ENCODE results near the gene TTC7B.

The TTC7B gene

GRCh38 chr14:90773705-90774104 is 42.5 kb downstream of the TTC7B start:
- no peak for DNase-seq

DNA sequence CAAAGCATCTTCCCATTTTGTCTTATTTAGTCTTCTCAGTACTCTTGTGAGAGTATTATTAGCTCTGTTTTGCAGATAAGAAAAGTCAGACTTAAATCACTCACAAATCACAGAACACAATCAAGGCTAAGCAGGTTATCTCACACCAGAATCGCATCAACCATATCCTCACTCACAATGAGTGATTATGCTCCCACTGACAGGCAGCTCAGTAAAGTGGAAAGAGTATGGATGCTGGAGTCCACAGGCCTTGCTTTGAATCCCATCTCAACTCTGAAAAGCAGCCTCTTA is 43.1 kb downstream of the TTC7B start:
- DNase-seq = no peak

- DNase-seq = no peak
Measured at GRCh38 chr14:90767899-90768298, 48.3 kb downstream of the TTC7B start.

GRCh38 chr14:90760591-90761316 is 55.5 kb downstream of the TTC7B start:
- DNase-seq = no peak

DNA sequence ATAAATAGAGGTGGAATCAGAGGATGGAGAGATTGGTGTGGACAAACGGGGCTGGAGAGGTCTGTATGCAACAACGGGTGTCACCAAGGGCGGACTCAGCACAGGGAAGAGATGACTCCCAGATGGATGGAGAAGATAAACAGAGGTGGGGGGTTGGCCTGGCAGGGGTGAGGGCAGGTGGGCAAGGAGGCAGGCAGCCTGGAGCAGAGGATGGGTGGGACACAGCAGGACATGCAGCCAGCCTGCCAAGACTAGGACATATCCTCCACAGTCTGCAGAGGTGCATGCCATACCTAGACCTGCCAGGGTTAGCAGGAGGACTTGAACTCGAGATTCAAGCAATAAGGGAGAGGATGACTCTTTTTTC is 56.2 kb downstream of the TTC7B start:
- DNase-seq = no peak

DNA sequence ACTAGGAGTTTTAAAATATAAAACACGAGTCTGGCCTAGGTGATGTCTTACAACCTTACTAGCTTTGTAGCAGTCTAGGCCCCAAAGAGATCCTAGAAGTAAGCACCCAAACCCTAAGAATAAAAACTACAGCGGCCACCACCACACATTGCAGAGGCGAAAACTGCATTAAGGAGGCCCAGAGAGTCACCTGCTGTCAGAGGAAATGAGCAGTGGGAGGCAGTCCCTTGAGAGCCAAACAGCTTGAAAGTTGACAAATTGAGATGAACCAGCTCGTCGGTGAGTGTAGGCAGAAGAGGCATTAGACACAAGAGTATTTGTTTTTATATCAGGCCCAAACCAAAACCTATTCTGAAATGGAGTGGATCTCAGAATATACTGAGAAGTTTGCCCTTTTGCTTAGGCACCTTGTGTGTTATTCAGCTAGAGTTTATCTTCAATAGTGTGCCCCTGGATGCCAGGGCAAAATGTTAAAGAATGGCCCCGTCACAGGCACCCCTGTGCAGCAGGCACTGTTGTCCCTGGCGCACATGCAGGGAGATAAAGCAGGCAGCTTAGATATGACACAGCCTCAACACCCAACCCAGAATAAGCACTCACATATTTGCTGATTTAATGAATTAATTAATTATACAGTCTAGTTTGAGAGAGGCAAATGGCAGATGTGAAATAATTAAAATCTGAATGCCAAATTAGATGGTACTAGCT is 56.7 kb downstream of the TTC7B start:
- no peak for DNase-seq

DNA sequence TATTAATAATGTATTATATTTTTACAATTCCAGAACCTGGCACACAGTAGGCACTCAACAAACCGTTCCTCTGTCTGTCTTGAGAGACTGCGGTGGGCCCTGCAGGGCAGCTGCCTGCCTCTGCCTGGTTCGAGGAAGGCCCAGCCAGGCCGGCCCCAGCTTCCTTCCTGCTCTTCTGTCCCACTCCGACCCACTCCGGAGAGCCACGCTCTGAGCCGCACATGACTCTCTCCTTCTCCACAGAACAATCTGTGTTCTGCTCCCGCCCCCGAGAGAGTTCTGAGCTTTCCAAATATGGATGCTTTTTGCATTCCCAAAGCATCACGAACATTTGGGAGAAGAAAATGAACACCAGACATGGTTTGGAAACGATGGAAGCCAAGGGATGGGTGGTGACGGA is 57.3 kb downstream of the TTC7B start:
- DNase-seq = no peak

DNA sequence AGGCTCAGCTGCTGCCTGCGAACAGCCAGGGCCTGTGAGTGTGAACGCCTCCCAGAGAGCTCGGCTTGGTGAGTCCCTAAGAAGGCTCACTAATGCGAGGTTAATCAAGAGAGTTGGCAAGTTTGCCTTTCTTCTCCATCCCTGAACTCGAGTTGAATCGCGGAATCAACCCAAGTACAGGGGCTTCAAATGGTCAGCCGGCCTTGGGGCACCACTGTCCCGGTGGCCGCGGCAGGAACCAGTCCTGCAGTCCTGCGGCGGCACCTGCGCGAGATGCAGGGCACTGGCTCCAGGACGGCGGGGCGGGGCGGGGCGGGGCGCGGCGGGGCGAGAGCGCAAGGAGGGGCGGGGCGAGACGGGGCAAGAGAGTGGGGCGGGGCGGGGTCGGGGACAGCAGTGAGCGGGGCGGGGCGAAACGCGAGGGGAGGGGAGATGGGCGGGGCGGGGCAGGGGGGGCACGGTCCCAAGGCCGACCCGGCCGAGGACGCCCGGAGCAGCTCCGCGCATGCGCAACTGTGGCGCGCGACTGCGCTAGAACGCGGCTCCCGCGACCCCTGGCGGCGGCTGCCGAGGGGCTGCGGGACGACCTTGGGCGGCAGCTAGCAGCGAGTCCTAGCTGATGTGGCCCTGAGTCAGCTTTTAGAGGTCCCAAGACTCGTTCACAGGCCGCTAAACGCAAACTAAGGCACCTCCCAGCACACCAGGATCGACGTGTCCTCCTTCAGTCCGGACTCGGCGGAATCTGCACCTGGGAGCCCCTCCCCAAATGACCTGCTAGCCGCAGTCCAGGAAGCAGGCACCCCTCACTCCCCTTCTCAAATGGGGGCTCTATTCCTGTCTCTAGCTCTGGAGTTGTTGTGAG is 58.0 kb downstream of the TTC7B start:
- peak; percentile 92 for DNase-seq

- DNase-seq = no peak
Measured at GRCh38 chr14:90757452-90757851, 58.8 kb downstream of the TTC7B start.

DNA sequence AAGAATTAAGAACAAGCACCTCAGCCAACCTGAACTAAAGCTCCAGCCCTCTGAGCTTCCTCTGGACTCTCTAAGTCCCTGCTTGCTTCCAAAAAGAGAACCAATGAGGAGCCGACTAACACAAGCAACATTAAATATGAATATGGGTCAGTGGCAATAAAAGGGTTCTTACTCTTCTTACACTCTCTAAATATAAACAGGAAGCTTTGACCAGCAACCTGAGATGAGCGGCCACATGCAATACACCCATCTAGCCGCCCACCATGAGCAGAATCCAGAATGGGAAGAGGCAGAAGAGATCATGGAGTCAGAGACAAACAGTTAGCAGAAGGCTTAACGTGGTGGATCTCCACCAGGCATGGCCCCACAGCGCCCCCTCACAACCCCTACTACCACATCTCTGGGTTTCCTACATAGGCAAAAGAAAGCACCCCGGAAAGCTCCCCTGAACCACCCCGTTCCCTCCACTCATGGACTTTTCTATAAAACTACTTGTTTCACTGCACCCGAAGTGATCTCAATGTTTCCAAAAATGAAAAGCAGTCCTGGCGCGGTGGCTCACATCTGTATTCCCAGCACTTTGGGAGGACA is 59.4 kb downstream of the TTC7B start:
- no peak for DNase-seq

GRCh38 chr14:90755661-90756304 is 60.4 kb downstream of the TTC7B start:
- no peak for DNase-seq

DNA sequence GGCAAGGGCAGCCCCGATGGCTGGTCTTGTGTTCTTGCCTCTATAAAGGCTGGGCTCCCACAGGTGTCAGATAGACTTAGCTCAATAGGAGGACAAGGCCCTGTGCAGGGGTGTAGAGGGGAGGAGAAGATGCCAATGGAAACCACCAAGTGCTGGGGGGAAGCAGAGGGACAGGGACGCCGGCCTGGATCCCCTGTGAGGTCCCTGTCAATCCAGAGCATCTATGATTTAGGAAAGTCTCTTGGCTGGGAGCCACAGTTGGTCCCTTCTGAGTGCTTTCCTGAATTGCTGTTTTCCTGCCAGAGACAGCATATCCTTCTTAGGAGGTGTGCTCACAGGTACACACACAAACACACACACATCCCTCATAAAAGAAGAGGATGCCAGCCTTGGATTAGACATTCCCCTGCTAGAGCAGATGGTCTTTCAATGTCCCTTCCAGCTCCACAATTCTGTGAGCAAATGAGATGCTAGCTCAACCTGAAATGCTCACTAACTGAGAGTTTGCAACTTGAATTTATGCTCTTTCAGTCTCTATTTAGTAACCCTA is 62.7 kb downstream of the TTC7B start:
- DNase-seq = no peak

DNA sequence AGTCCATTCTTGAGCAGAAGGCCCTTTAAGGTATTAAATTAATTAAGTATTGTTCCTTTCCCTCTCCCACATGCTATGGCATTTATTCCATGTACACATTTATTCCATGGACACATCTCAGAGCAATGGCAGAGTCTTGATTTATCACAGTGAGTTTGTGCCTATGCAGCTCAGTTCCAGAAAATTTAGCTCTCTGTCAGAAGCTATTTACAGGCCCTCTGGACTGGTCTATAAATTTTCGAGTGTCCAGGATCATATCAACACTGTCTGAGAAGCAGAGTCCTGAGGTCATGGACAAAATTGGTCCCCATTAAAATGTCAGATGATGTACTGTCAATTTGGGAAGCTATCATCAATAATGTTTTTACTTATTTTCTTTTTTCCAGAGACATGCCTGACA is 65.5 kb downstream of the TTC7B start:
- DNase-seq = no peak

GRCh38 chr14:90750191-90750590 is 66.0 kb downstream of the TTC7B start:
- DNase-seq = no peak

DNA sequence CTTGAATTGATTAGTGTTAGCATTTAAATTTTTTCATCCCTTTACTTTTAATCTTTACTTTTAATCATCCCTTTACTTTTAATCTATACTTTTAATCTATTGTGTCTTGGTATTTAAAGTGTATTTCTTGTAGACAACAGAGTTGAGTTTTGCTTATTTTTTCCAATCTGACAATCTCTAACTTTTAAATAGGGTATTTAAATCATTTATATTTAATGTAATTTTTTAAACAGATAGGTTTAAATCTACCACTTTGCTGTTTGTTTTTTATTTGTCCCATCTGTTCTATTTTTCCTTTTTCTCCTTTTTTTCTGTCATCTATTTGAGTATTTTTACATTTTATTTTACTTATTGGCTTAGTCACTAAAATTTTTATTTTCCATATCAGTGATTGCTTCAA is 68.3 kb downstream of the TTC7B start:
- no peak for DNase-seq

- DNase-seq = no peak
Measured at GRCh38 chr14:90743826-90744225, 72.4 kb downstream of the TTC7B start.

- DNase-seq = no peak
Measured at GRCh38 chr14:90743425-90743824, 72.8 kb downstream of the TTC7B start.

GRCh38 chr14:90742729-90743128 is 73.5 kb downstream of the TTC7B start:
- no peak for DNase-seq

- no peak for DNase-seq
Measured at GRCh38 chr14:90742252-90742651, 74.0 kb downstream of the TTC7B start.

DNA sequence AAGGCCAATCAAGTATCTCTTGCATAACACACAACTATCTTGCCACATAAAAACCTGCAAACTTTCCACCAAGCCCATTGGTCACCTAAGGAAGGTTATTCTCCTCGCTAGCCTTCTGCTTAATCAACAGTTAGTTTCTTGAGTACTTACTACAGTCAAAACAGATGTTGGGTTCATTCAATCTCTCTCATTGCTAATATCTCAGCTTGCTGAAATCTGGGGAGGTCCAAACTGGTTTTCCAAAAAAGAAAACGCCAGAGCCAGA is 74.6 kb downstream of the TTC7B start:
- DNase-seq = no peak

DNA sequence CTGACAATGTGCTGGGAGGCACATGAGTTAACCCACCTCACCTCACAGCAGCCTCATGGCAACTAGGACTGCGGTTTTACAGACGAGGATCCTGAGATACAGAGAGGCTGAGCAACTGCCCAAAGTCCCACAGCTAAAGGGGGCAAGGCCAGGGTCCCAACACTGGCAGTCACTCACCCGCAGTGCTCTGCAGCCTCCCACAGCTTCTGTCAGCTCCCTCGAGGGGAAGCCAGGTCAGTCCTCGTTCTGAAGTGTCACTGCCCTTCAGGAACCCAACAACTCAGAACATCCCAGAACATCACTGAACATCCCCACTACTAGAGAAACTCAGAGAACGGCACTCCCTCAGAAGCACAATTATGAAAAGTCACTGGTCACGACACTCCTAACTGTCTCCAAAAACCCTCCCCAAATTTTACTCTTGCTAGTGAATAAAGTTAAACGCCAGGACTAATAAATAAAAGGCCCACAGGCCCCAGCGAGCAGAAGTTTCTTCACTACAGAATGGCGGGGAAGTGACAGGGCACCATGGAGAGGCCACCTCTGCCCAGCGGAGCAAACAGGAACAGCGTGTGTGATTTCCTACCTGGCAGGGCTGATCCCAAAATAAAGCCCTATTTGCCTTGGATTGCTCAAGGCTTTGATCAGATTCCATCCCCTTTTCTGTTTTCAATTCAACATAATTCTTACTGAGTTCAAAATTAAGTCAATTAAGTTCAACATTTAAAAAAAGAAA is 75.1 kb downstream of the TTC7B start:
- DNase-seq = no peak

DNA sequence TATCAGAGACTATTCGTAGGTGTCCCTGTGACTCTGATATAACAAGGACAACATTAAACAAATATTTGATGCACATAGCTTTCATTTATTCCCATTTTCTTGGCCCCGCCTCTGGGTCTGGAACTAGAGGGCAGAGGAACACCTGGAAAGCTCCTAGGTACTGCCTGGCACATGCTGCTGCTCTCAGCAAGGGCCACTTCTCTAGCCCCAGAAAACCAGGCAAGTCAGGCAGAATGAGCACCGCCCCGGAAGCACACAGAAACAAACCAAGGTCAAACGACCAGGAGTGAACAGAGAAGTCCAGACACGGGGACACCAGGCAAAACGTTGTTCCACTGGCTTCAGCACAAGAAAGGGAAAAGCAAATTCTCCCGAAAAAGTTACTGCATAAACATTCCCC is 76.1 kb downstream of the TTC7B start:
- no peak for DNase-seq

Measured in CD4-positive, alpha-beta T cell treated with Interleukin-4 for 4 hours (primary cell).